ENCODE results near the gene ID1. TPM values are rescaled to one million over a fixed set of nuclear protein-coding genes. Genes with fewer than 3 reads are reported as not detected.

Gene ID1
- total RNA-seq, 2 experiments from 2014 or later: 0.85 to 1.4 TPM

Small RNAs within 50 kb of the gene (microRNA-seq; reads per million reads assigned to microRNA genes)
- gene MIR3193 (ENCODE audit: borderline microRNAs expressed, borderline replicate concordance): not detected

Other genes starting within 250 kb of the ID1 start
- gene DEFB118, start 236.7 kb upstream of the ID1 start, total RNA-seq: not detected
- gene DEFB119, start 214.7 kb upstream of the ID1 start, total RNA-seq: not detected
- not detected for gene DEFB121, start 199.1 kb upstream of the ID1 start, total RNA-seq
- gene DEFB123, start 164.7 kb upstream of the ID1 start, total RNA-seq: not detected
- not detected for gene DEFB124, start 130.2 kb upstream of the ID1 start, total RNA-seq
- gene REM1, start 130.0 kb upstream of the ID1 start, total RNA-seq: not detected
- 100 to 1,000 TPM; 137 to 146 TPM for gene HM13, start 90.8 kb upstream of the ID1 start, total RNA-seq
- not detected for gene COX4I2, start 32.6 kb downstream of the ID1 start, total RNA-seq
- gene BCL2L1, start 117.6 kb downstream of the ID1 start, total RNA-seq: 10 to 100 TPM; 57.1 to 58.8 TPM
- 100 to 1,000 TPM; 164 to 193 TPM for gene TPX2, start 134.0 kb downstream of the ID1 start, total RNA-seq
- under 1 TPM; 0.52 to 0.87 TPM for gene MYLK2, start 214.1 kb downstream of the ID1 start, total RNA-seq
- not detected for gene FOXS1, start 240.3 kb downstream of the ID1 start, total RNA-seq